ENCODE data around the gene ARL14EP. TPM values are rescaled to one million over a fixed set of nuclear protein-coding genes. Genes with fewer than 3 reads are reported as not detected.

Gene ARL14EP
- total RNA-seq, 1 experiment from 2014 or later, result 15.3 TPM

DNA sequence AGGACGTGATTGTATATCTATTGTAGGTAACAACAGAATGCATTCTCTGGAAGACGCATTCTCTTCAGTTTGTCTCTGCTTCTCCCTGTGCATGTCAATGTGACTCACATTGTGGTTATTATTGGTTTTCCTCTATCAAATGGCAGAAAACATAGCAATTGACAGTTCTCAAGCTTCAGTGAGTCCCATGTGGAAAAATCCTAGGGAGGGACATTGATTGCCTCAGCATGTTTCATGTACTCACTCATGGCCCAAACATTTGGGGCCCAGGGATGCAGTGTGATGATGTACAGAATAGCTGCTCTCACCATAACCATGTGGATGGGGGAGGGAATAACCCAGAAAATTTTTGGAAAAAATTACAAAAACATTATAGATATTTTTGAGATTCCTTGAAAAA lies 9.3 kb upstream of the ARL14EP start (continued):
- no peak for TF ChIP-seq ZNF423 (CRISPR knock-in tag; IDR thresholded peaks at IDR 0.05)
- TF ChIP-seq TEAD1 (CRISPR knock-in tag; IDR thresholded peaks at IDR 0.05), result no peak

DNA sequence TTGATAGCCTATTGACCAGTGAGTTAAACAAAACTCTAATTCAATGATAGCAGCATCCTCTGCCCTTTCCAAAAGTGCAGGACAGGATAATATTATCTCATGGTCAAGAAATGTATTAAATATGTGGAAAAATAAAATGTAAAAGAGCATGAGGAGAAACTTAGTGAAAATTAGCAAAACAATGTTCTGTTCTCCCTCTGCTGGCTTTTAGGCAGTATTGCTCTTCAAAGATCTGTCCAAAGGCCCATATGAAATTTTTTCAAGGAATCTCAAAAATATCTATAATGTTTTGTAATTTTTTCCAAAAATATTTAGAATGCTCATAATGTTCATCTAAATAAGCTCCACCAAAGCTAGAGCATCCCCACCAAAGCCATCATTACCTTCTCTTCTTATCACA lies 8.3 kb upstream of the ARL14EP start:
- TF ChIP-seq, protein P1, sequence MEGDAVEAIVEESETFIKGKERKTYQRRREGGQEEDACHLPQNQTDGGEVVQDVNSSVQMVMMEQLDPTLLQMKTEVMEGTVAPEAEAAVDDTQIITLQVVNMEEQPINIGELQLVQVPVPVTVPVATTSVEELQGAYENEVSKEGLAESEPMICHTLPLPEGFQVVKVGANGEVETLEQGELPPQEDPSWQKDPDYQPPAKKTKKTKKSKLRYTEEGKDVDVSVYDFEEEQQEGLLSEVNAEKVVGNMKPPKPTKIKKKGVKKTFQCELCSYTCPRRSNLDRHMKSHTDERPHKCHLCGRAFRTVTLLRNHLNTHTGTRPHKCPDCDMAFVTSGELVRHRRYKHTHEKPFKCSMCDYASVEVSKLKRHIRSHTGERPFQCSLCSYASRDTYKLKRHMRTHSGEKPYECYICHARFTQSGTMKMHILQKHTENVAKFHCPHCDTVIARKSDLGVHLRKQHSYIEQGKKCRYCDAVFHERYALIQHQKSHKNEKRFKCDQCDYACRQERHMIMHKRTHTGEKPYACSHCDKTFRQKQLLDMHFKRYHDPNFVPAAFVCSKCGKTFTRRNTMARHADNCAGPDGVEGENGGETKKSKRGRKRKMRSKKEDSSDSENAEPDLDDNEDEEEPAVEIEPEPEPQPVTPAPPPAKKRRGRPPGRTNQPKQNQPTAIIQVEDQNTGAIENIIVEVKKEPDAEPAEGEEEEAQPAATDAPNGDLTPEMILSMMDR (IDR thresholded peaks at IDR 0.05), result 0 out of 2 replicates have a peak, but pooled peaks have one; percentile 40
- TF ChIP-seq, protein P2, sequence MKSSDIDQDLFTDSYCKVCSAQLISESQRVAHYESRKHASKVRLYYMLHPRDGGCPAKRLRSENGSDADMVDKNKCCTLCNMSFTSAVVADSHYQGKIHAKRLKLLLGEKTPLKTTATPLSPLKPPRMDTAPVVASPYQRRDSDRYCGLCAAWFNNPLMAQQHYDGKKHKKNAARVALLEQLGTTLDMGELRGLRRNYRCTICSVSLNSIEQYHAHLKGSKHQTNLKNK (CRISPR knock-in tag; IDR thresholded peaks at IDR 0.05), result no peak
- no peak for TF ChIP-seq ATF1 (CRISPR knock-in tag; IDR thresholded peaks at IDR 0.05)
- Mint-ChIP-seq H3K27ac (no peak overlapping the region), H3K4me3 (no peak overlapping the region), H3K36me3 (peaks cover 4% of the 10 kb centered on the region), H3K27me3 (ENCODE audit: low read depth) (peaks cover 29% of the 10 kb centered on the region), H3K9me3 (peaks cover 14% of the 10 kb centered on the region), H3K4me1 (no peaks in the 10 kb centered on the region)
- ATAC-seq (no peak), DNase-seq (ENCODE audit: low spot score) (no peak)
- CTCF ChIA-PET, result interaction anchor here (0.7 to 1.3 kb wide), 2 partner anchors 8 to 10 kb away, joined by 3 read pairs; partner anchors contain the start of gene ARL14EP
- POLR2A ChIA-PET, result no interaction called here

DNA sequence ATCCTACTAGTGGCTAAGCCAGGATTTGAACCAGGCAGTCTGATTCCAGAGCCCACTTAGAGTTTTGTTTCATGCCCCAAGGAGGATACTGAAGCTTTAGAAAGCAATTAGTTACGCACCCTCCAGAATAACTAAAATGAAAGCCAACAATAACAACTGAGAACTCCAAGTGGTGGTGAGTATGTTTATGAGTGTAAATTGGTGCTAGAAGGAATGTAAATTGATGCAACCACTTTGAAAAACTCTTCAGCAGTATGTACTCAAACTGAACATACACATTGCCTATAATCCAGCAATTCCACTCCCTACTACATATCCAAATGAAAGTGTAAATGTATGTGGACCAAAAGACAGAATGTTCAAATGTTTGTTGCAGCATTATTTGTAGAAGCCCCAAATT lies 6.7 kb upstream of the ARL14EP start:
- Mint-ChIP-seq H3K27ac (no peak overlapping the region), H3K4me3 (no peak overlapping the region), H3K4me1 (no peaks in the 10 kb centered on the region), H3K9me3 (peaks cover 6% of the 10 kb centered on the region), H3K27me3 (ENCODE audit: low read depth) (peaks cover 37% of the 10 kb centered on the region), H3K36me3 (peaks cover 1% of the 10 kb centered on the region)
- ChIA-PET CTCF (no interaction called here), POLR2A (no interaction called here)
- ATAC-seq (no peak), DNase-seq (ENCODE audit: low spot score) (no peak)
- TF ChIP-seq, protein P3, sequence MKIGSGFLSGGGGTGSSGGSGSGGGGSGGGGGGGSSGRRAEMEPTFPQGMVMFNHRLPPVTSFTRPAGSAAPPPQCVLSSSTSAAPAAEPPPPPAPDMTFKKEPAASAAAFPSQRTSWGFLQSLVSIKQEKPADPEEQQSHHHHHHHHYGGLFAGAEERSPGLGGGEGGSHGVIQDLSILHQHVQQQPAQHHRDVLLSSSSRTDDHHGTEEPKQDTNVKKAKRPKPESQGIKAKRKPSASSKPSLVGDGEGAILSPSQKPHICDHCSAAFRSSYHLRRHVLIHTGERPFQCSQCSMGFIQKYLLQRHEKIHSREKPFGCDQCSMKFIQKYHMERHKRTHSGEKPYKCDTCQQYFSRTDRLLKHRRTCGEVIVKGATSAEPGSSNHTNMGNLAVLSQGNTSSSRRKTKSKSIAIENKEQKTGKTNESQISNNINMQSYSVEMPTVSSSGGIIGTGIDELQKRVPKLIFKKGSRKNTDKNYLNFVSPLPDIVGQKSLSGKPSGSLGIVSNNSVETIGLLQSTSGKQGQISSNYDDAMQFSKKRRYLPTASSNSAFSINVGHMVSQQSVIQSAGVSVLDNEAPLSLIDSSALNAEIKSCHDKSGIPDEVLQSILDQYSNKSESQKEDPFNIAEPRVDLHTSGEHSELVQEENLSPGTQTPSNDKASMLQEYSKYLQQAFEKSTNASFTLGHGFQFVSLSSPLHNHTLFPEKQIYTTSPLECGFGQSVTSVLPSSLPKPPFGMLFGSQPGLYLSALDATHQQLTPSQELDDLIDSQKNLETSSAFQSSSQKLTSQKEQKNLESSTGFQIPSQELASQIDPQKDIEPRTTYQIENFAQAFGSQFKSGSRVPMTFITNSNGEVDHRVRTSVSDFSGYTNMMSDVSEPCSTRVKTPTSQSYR (CRISPR knock-in tag; IDR thresholded peaks at IDR 0.05), result no peak
- no peak for TF ChIP-seq FOXK1 (CRISPR knock-in tag; IDR thresholded peaks at IDR 0.05)
- TF ChIP-seq, protein P4, sequence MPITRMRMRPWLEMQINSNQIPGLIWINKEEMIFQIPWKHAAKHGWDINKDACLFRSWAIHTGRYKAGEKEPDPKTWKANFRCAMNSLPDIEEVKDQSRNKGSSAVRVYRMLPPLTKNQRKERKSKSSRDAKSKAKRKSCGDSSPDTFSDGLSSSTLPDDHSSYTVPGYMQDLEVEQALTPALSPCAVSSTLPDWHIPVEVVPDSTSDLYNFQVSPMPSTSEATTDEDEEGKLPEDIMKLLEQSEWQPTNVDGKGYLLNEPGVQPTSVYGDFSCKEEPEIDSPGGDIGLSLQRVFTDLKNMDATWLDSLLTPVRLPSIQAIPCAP (CRISPR knock-in tag; IDR thresholded peaks at IDR 0.05), result no peak
- TF ChIP-seq ZNF232 (CRISPR knock-in tag; IDR thresholded peaks at IDR 0.05), result no peak
- TF ChIP-seq, protein P5, sequence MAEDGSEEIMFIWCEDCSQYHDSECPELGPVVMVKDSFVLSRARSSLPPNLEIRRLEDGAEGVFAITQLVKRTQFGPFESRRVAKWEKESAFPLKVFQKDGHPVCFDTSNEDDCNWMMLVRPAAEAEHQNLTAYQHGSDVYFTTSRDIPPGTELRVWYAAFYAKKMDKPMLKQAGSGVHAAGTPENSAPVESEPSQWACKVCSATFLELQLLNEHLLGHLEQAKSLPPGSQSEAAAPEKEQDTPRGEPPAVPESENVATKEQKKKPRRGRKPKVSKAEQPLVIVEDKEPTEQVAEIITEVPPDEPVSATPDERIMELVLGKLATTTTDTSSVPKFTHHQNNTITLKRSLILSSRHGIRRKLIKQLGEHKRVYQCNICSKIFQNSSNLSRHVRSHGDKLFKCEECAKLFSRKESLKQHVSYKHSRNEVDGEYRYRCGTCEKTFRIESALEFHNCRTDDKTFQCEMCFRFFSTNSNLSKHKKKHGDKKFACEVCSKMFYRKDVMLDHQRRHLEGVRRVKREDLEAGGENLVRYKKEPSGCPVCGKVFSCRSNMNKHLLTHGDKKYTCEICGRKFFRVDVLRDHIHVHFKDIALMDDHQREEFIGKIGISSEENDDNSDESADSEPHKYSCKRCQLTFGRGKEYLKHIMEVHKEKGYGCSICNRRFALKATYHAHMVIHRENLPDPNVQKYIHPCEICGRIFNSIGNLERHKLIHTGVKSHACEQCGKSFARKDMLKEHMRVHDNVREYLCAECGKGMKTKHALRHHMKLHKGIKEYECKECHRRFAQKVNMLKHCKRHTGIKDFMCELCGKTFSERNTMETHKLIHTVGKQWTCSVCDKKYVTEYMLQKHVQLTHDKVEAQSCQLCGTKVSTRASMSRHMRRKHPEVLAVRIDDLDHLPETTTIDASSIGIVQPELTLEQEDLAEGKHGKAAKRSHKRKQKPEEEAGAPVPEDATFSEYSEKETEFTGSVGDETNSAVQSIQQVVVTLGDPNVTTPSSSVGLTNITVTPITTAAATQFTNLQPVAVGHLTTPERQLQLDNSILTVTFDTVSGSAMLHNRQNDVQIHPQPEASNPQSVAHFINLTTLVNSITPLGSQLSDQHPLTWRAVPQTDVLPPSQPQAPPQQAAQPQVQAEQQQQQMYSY (CRISPR knock-in tag; IDR thresholded peaks at IDR 0.05), result no peak
- TF ChIP-seq, protein P6, sequence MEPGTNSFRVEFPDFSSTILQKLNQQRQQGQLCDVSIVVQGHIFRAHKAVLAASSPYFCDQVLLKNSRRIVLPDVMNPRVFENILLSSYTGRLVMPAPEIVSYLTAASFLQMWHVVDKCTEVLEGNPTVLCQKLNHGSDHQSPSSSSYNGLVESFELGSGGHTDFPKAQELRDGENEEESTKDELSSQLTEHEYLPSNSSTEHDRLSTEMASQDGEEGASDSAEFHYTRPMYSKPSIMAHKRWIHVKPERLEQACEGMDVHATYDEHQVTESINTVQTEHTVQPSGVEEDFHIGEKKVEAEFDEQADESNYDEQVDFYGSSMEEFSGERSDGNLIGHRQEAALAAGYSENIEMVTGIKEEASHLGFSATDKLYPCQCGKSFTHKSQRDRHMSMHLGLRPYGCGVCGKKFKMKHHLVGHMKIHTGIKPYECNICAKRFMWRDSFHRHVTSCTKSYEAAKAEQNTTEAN (CRISPR knock-in tag; IDR thresholded peaks at IDR 0.05), result no peak
- TF ChIP-seq, protein P7, sequence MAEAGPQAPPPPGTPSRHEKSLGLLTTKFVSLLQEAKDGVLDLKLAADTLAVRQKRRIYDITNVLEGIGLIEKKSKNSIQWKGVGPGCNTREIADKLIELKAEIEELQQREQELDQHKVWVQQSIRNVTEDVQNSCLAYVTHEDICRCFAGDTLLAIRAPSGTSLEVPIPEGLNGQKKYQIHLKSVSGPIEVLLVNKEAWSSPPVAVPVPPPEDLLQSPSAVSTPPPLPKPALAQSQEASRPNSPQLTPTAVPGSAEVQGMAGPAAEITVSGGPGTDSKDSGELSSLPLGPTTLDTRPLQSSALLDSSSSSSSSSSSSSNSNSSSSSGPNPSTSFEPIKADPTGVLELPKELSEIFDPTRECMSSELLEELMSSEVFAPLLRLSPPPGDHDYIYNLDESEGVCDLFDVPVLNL (CRISPR knock-in tag; IDR thresholded peaks at IDR 0.05; ENCODE audit: borderline replicate concordance, low read depth), result no peak
- TF ChIP-seq RORB (CRISPR knock-in tag; IDR thresholded peaks at IDR 0.05), result no peak
- TF ChIP-seq NR2C2 (CRISPR knock-in tag; IDR thresholded peaks at IDR 0.05), result no peak
- no peak for TF ChIP-seq MXD4 (CRISPR knock-in tag; IDR thresholded peaks at IDR 0.05; ENCODE audit: borderline replicate concordance)
- TF ChIP-seq NFE2L1 (CRISPR knock-in tag; IDR thresholded peaks at IDR 0.05), result no peak
- no peak for TF ChIP-seq MYBL2 (CRISPR knock-in tag; IDR thresholded peaks at IDR 0.05)
- no peak for TF ChIP-seq GTF2I (CRISPR knock-in tag; conservative IDR thresholded peaks at IDR 0.05)
- no peak for TF ChIP-seq JUN (CRISPR knock-in tag; IDR thresholded peaks at IDR 0.05)
- no peak for TF ChIP-seq TEAD1 (CRISPR knock-in tag; IDR thresholded peaks at IDR 0.05)
- TF ChIP-seq ZNF138 (CRISPR knock-in tag; conservative IDR thresholded peaks at IDR 0.05), result no peak

Data from WTC11 (cell line).